Activated CD8-positive, alpha-beta memory T cell treated with anti-CD3 and anti-CD28 coated beads, Interleukin-2, amount 50 U/mL, for 48 hours (primary cell): ENCODE results near the gene KNOP1.
"Not testable (repeated sequence)": the region's sequence is repeated elsewhere in the genome, so short reads cannot be mapped to it uniquely, and the experiment has no call there.

Experiments
- DNase-seq: peaks from one replicate; pipeline ENCODE4 v3.0.0-alpha.2; 2020

The KNOP1 gene

DNA sequence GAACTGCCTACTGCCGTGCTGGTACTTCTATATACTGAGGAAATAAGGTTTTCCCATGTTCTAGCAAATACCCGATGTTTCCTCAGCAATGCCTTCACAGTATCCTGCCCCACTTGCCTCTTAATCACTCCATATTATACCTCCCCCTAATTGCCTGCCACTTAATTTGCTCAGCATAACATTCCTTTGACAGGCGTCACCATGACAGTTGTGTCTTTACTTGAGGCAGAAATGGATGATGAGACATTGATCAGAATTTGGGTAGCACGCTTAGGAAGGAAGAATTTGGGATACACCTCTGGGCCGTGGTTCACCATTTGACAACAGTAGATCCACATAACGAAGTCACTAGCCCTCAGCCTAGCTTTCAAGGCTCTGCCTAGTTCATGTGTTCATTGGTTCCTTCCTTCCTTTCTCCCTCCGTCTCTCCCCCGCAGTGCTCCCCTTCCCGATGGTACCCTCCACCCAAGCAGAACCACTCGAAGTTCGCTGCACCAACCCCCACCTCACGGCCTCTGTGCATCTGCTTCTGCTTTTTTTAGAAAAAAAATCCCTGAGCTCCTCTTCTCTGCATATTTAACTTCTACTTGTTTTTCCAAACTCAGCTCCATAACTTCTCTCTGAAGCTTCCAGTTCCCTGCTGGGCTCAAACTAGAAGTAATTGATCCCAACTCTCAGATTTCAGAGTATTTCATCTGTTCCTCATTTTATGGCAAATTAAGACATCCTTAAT lies 19.4 kb upstream of the KNOP1 start:
- DNase-seq, result no peak

- no peak for DNase-seq
Measured at GRCh38 chr16:19735074-19735867, 17.2 kb upstream of the KNOP1 start.

GRCh38 chr16:19733551-19733950 lies 15.5 kb upstream of the KNOP1 start:
- DNase-seq, result no peak

- no peak for DNase-seq
Measured at GRCh38 chr16:19728636-19728965, 10.6 kb upstream of the KNOP1 start.

DNA sequence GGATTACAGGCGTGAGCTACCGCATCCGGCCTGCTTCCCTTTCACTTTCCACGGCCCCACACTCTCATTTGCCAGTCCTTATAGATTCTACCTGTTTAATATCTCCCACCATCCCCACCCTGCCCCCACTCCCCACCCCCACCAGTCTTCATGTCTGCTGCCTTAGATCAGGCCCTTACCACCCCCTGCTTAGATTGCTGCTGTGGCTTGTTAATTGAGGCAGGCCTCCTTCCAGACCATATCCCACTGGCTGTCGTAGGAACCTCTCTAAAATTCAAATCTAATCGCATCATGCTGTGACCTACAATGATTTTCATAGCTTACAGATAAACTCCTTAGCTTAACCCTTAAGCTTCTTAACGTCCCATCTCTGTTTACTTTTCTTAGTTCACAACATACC lies 5.0 kb upstream of the KNOP1 start:
- no peak for DNase-seq

- DNase-seq, result no peak
Measured at GRCh38 chr16:19722269-19722952, 4.4 kb upstream of the KNOP1 start.

DNA sequence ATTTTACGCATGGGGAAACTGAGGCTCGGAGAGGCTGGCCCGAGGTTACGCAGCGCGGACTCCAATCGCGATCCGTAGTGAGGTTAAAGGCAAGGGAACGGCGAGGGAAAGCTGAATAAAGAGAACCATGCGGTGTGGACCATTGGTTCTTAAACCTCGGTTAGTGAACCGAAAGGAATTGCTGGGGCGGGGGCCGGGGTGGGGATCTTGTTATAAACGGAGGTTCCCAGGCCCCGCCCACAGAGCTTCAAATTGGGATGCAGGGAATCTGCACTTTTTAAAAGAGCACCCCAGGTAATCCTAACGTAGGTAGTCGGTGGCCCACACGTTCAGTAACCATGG lies 568 bp upstream of the KNOP1 start:
- no peak for DNase-seq

- no peak for DNase-seq
Measured at GRCh38 chr16:19717314-19717713, 713 bp downstream of the KNOP1 start.

GRCh38 chr16:19716728-19717127 lies 1.3 kb downstream of the KNOP1 start:
- not testable (repeated sequence) for DNase-seq

DNA sequence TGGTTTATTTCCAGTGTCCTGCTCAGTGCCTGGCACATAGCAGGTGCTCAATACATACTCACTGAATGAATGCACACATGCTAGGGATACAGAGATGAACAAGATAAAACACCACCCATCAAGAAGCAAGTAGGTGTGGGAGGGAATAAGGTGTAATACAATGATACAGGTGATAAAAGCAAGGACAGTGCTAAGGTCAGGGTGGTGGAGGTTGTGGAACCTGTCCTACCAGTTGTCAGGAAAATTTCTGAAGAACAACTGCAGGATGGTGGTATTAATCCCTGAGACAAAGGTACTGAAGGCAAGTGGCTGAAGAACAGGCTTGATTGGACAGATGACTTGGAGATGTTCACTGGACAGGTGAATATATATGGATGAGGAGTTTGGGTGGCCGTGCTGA lies 1.8 kb downstream of the KNOP1 start:
- DNase-seq, result no peak

DNA sequence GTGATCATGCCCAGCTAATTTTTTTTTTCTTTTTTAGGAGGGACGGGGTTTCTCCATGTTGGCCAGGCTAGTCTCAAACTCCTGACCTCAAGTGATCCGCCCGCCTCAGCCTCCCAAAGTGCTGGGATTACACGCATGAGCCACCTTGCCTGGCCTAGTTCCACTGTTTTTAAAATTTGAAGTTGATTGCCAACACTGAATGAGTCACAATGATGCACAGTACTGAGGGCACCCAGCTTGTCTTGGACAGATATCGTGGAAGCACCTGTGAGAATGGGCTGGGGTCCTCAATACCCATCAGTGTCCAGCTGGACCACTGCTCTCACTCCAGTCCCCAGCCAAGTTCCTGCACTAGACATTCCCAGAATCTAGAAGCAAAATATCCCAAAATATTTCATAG lies 2.5 kb downstream of the KNOP1 start:
- DNase-seq, result no peak

- DNase-seq, result no peak
Measured at GRCh38 chr16:19713697-19714096, 4.3 kb downstream of the KNOP1 start.

DNA sequence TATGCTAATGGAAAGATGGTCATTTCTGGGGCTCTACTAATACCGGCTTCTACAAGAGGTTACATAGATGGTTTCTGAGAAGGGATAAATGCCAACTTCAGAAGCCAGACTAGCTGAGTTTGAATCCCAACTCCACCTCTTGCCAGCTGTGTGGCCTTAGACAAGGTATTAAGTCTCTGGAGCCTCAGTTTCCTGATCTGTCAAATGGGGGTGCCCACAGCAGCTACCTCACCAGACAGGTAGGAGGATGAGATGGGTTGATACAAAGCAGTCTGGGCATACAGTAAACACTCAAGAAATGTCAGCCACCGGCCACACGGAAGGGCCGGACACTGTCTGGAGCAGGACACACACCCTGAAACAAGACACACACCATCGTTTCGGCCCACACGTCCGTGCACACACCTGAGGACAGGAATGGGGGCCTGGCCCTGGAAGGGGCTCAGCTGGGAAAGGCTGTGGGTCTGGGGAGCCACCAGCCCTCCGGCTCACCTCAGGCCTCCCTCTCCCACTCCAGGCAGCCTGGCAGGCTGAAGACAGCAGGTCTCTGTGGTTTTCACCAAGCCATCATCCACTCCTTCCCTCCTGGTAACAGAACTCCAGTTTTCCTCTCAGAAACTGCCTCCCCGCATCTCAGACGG lies 5.5 kb downstream of the KNOP1 start:
- no peak for DNase-seq

DNA sequence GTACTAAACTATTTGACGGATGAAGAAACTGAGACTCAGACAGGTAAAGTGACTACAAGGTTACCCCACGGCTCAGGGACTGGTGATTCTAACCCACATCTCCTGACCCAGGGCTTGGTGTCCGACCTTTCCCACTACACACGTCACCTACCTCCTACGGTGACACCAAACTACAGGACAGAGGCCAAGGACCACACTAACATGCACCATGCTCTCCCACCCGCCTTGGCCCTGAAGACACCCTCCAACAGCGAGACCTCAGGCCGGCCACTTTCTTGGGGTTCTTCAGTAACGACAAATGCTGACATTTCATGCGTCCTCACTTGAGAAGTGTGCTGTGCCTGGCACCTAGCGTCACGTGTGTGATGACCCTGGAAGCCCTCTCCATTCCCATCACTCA lies 6.4 kb downstream of the KNOP1 start:
- DNase-seq, result no peak

GRCh38 chr16:19710991-19711545 lies 7.0 kb downstream of the KNOP1 start:
- DNase-seq, result no peak

DNA sequence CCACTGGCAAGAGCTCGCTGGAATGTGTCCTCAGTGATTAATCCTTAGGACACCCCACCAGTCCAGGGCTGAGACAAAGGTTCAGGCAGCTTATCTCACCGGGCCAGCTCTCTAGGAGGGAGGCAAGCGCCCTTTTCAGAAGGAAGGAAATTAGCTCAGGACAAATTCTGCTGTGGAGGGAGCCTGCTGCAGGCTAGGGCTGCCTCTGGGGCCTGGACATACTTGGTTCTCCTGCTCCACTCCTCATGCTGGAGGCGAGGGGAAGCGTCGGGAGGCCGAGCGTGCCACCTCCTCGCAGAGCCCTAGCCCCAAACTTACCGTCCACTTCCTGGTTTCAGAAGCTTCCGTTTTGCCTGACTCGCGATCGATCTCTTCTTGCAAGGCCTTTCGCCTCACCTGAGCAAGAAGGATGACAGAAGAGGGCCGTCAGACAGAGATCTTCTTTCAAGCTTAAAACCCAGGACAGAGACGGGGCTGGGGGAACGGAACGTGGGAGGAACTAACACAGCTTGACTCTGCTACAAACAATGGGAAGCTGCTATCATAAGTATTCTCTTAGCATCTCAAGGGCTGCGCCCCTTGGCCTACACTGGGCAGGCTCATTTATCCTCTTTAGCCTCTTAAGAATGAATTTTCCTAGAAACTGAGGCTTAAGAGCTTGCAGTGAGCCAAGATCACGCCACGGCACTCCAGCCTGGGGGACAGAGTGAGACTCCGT lies 7.7 kb downstream of the KNOP1 start:
- DNase-seq, result no peak

DNA sequence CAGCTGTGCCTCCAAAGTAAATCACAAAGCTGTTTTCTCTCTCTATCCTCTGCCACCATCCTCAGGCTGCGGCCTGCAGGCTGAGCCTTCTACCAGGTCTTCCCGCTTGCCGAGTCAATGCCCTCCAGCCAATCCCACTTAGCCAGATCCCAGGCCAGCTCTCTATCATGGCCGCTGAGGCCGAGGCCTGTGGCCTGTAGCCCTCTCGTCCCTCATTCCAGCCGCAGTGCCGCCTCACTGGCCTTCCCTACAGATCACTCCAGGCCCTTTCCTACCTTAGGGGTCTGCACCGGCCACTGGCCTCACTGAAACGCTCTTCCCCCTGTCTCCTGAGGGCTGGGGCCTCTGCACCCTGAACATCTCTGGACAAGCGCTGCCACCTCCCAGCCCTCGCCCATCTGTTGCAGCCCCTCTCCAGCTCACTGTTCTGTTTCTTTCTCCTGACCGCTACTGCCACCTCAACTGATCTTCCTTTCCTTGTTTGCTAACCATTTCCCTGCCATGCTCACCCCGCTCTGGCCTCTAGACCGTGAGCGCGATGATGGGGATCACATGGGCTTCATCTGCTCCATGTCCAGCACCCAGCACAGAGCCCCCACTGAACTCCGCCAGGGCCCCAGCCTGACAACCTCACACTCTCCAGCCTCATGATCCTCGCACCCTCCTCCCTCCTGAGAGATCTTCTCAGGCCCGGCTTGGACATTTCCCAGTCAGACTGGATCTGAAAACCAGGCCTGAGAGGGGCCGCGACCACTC lies 8.5 kb downstream of the KNOP1 start:
- no peak for DNase-seq

- DNase-seq, result no peak
Measured at GRCh38 chr16:19708296-19709205, 9.5 kb downstream of the KNOP1 start.

DNA sequence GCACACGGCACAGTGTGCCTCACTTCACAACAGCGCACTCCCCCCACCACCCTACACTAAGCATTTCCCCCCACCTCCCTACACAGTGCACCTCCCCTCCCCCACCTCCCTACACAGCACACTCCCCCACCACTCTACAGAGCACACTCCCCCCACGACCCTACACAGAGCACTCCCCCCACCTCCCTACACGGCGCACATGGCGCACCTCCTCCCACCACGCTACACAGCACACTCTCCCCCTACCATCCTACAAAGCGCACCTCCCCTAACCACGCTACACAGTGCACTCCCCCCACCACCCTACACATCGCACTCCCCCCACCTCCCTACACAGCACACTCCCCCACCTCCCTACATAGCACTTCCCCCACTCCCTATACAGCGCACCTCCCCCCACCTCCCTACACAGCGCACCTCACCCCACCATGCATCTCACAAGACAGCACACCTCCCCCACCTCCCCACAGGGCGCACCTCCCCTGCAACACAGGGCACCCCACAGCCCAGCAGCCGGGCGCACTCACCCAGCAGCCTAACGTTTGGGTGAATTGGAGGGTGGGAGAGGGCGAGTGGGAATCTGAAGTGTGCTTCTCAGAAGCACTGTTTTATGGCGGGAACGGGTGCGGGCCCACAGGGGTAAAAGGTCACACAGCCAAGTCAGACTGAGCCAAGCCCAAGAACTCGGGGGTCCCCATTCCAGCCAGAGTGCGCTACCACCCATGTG lies 10.3 kb downstream of the KNOP1 start:
- DNase-seq, result no peak

DNA sequence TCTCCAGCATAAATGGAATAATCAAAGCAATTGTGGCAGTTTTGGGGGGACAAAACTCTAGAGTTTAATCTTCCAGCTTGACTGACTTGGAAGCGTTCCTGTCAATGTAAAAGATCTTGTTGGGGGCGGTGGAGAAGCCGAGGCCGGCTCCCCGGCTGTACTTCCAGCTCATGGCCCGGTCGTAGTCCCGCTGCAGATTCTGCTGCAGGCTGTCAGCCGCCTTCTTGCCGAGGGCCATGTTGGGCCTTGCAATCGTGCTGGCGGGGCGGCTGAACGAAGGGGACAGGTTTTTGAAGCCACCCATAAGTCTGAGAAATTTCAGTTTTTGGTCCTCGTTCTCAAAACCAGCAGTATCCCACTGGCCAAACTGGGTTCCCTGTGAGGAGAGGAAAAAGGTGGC lies 11.2 kb downstream of the KNOP1 start:
- DNase-seq, result no peak
